GF-D8 (cell line): ENCODE results near the gene KIF26A.
"Not testable (repeated sequence)": the region's sequence is repeated elsewhere in the genome, so short reads cannot be mapped to it uniquely, and the experiment has no call there.

Experiments
- DNase-seq: peaks from one replicate; lab custom pipeline; 2025; lab: John Stamatoyannopoulos, UW

The KIF26A gene

GRCh38 chr14:104144453-104144790 lies 6.0 kb downstream of the KIF26A start:
- no peak for DNase-seq

GRCh38 chr14:104144911-104145825 lies 6.8 kb downstream of the KIF26A start:
- DNase-seq: no peak

GRCh38 chr14:104145826-104146601 lies 7.6 kb downstream of the KIF26A start:
- no peak for DNase-seq

GRCh38 chr14:104146651-104147345 lies 8.4 kb downstream of the KIF26A start:
- no peak for DNase-seq

GRCh38 chr14:104147346-104148125 lies 9.1 kb downstream of the KIF26A start:
- no peak for DNase-seq

GRCh38 chr14:104148433-104149277 lies 10.3 kb downstream of the KIF26A start:
- no peak for DNase-seq

- no peak for DNase-seq
Observed at GRCh38 chr14:104149278-104149595, 10.8 kb downstream of the KIF26A start.

- DNase-seq: no peak
Observed at GRCh38 chr14:104149617-104150135, 11.3 kb downstream of the KIF26A start.

GRCh38 chr14:104150136-104151025 lies 12.0 kb downstream of the KIF26A start:
- no peak for DNase-seq

- no peak for DNase-seq
Observed at GRCh38 chr14:104151026-104151381, 12.6 kb downstream of the KIF26A start.

- DNase-seq: no peak
Observed at GRCh38 chr14:104151566-104152245, 13.3 kb downstream of the KIF26A start.

GRCh38 chr14:104152246-104152575 lies 13.8 kb downstream of the KIF26A start:
- DNase-seq: no peak

- DNase-seq: no peak
Observed at GRCh38 chr14:104152686-104153393, 14.5 kb downstream of the KIF26A start.

GRCh38 chr14:104153394-104153755 lies 15.0 kb downstream of the KIF26A start:
- not testable (repeated sequence) for DNase-seq

GRCh38 chr14:104154246-104154645 lies 15.9 kb downstream of the KIF26A start:
- no peak for DNase-seq

- no peak for DNase-seq
Observed at GRCh38 chr14:104155513-104155912, 17.1 kb downstream of the KIF26A start.

GRCh38 chr14:104156142-104156541 lies 17.8 kb downstream of the KIF26A start:
- DNase-seq: no peak

- DNase-seq: no peak
Observed at GRCh38 chr14:104157016-104157928, 18.9 kb downstream of the KIF26A start.
